ENCODE data around the gene LYPD1.

- no peak for TF ChIP-seq POLR2A (IDR thresholded peaks at IDR 0.05)
- TF ChIP-seq CTCF (IDR thresholded peaks at IDR 0.05): no peak
Observed at GRCh38 chr2:132669908-132670495, at the start of gene LYPD1.
